Adrenal gland (tissue), 12 donors: ENCODE results near the gene SLC22A7. TPM values are rescaled to one million over a fixed set of nuclear protein-coding genes. Genes with fewer than 3 reads are reported as not detected.

ENCODE experiments used
- DNase-seq, 7 donors: peaks; one replicate each; pipeline ENCODE4 v3.0.0-alpha.2; 2019 to 2020
- H3K27ac ChIP-seq, 5 donors: fragments of 200-600 bp; sonication (generic) in 4 of 5; 1 replicate in 3 of 5; 2 replicates in 2 of 5; pipeline versions ENCODE4 v1.5.1 to v1.8.0; 2016 to 2020; ENCODE audit warnings: mild to moderate bottlenecking in 1 of 5
- H3K27me3 ChIP-seq: fragments of 200-600 bp; 2 replicates; pipeline ENCODE4 v1.8.0; 2021
- H3K36me3 ChIP-seq, 2 donors: fragments of 200-600 bp; replicated peaks in 1 of 2; 1 replicate in 1 of 2; 2 replicates in 1 of 2; pipeline versions ENCODE4 v1.5.1 to v1.8.0; 2018 to 2022
- H3K4me1 ChIP-seq, 2 donors: fragments of 200-600 bp; replicated peaks in 1 of 2; 1 replicate in 1 of 2; 2 replicates in 1 of 2; pipeline versions ENCODE4 v1.5.1 to v1.8.0; 2018 to 2021
- H3K4me3 ChIP-seq, 4 donors: fragments of 200-600 bp; sonication (generic) in 3 of 4; one replicate each; pipeline ENCODE4 v1.5.1; 2016 to 2018
- H3K9me3 ChIP-seq, 3 donors: fragments of 200-600 bp; sonication (generic) in 1 of 3; replicated peaks in 1 of 3; 1 replicate in 2 of 3; 2 replicates in 1 of 3; pipeline versions ENCODE4 v1.5.1 to v1.8.0; 2016 to 2021
- CTCF ChIP-seq, 6 experiments: fragments of 450-650 bp in 4 of 6; fragments of 200-600 bp in 2 of 6; sonication (generic) in 1 of 6; IDR thresholded peaks; 1 replicate in 5 of 6; 2 replicates in 1 of 6; pipeline versions ENCODE4 v1.5.1 to v1.8.0; 2016 to 2021; ENCODE audit warnings: antibody characterized with exemption in 6 of 6, mild to moderate bottlenecking in 2 of 6, moderate library complexity in 1 of 6
- POLR2A ChIP-seq, 2 donors: fragments of 450-650 bp; IDR thresholded peaks; one replicate each; pipeline ENCODE4 v1.6.1; 2017; ENCODE audit warnings: antibody characterized with exemption in 2 of 2, mild to moderate bottlenecking in 2 of 2, moderate library complexity in 1 of 2
- WGBS, 4 donors: extraction: QIAGEN DNeasy Blood & Tissue Kit in 2 of 4; methylation state at CpG; one replicate each; pipeline versions ENCODE4 v1.1.5 to v1.1.7; 2013 to 2017; 5-methylcytosine and 5-hydroxymethylcytosine counted together
- intact Hi-C, 2 donors: fragments of 100-400 bp; cut with DNase I; formaldehyde crosslinking; loops; one replicate each; pipeline versions ENCODE4 v1.14.1 to v1.15.0; 2022 to 2023
- polyA plus RNA-seq, 3 donors: library from polyadenylated mRNA; stranded (reverse); fragments of 200-250 nt in 2 of 3; fragments of 350-450 nt in 1 of 3; fragmentation: Illumina TruSeq in 1 of 3; extraction: RNeasy Lipid Tissue Mini Kit (QIAGEN cat#74804) in 1 of 3; gene quantifications; one replicate each; pipeline ENCODE4 v1.2.3, GENCODE V29; 2013 to 2014
- total RNA-seq, 9 donors: library from RNA; depleted of rRNA in 4 of 9; stranded (reverse); fragments of >200 nt in 4 of 9; fragments of 120-200 nt in 1 of 9; fragmentation: NEBNext Ultra II Directional in 1 of 9; extraction: Animal tissue kit (Norgen Biotek cat#: 25700) in 1 of 9; gene quantifications; one replicate each; pipeline versions ENCODE4 v1.1.0 to v1.2.4, GENCODE V29; 2013 to 2023
- donor health status: healthy with polysubstance abuse.
- donor health status: Bipolar disorder and iron deficiency.
- donor health status: DM: yes; HTN: yes; CAD: no.
- donor health status: DM: no; HTN: no; CAD: no.
- donor health status: DM: no; HTN: no; CAD: no.
- donor health status: DM: yes; HTN: yes; CAD: no.

SLC22A7 gene
- total and polyA plus RNA-seq, 12 donors, result 0.14 TPM; not detected in 11

GRCh38 chr6:43253401-43253800 lies 44.7 kb upstream of the SLC22A7 start:
- 84 to 95% (median 93%) methylated on average over 3 to 11 of the region's 11 CpGs for WGBS, 4 donors
- TF ChIP-seq POLR2A (IDR thresholded peaks at IDR 0.05) (no peak), CTCF (IDR thresholded peaks at IDR 0.05) (no peak)
- DNase-seq, result no peak
- H3K4me1 ChIP-seq, result no peaks in the 10 kb centered on the region
- no peak overlapping the region for H3K4me3 ChIP-seq
- intact Hi-C loops, result no loop called here
- no peaks in the 10 kb centered on the region for H3K36me3 ChIP-seq
- H3K9me3 ChIP-seq, result no peaks in the 10 kb centered on the region
- H3K27me3 ChIP-seq, result no peaks in the 10 kb centered on the region
- no peak overlapping the region for H3K27ac ChIP-seq

GRCh38 chr6:43254138-43254817 lies 43.8 kb upstream of the SLC22A7 start:
- WGBS, 4 donors, result 83 to 93% (median 87%) methylated on average over 9 to 15 of the region's 15 CpGs
- TF ChIP-seq POLR2A (IDR thresholded peaks at IDR 0.05) (no peak), CTCF (IDR thresholded peaks at IDR 0.05) (no peak)
- no peaks in the 10 kb centered on the region for H3K36me3 ChIP-seq
- no peaks in the 10 kb centered on the region for H3K4me1 ChIP-seq
- H3K4me3 ChIP-seq, result no peak overlapping the region
- H3K27ac ChIP-seq, result no peak overlapping the region
- DNase-seq, result peak in 2 of 7 donors; percentile 26 to 49
- no peaks in the 10 kb centered on the region for H3K27me3 ChIP-seq
- H3K9me3 ChIP-seq, result no peaks in the 10 kb centered on the region
- intact Hi-C loops, result no loop called here

- no peaks in the 10 kb centered on the region for H3K36me3 ChIP-seq
- intact Hi-C loops, result no loop called here
- WGBS, 4 donors, result 84 to 92% (median 86%) methylated on average over 11 of the region's 11 CpGs
- no peaks in the 10 kb centered on the region for H3K27me3 ChIP-seq
- no peaks in the 10 kb centered on the region for H3K4me1 ChIP-seq
- TF ChIP-seq CTCF (IDR thresholded peaks at IDR 0.05) (no peak), POLR2A (IDR thresholded peaks at IDR 0.05) (no peak)
- H3K4me3 ChIP-seq, result no peak overlapping the region
- H3K9me3 ChIP-seq, result no peaks in the 10 kb centered on the region
- no peak for DNase-seq
- H3K27ac ChIP-seq, result no peak overlapping the region
These were observed 43.2 kb upstream of the SLC22A7 start for GRCh38 chr6:43254846-43255245.

GRCh38 chr6:43255408-43256054 lies 42.5 kb upstream of the SLC22A7 start:
- 78 to 81% (median 79%) methylated on average over 8 to 11 of the region's 11 CpGs for WGBS, 4 donors
- H3K9me3 ChIP-seq, result no peaks in the 10 kb centered on the region
- no peak for DNase-seq
- H3K4me3 ChIP-seq, result no peak overlapping the region
- no peak overlapping the region for H3K27ac ChIP-seq
- H3K36me3 ChIP-seq, result no peaks in the 10 kb centered on the region
- no peaks in the 10 kb centered on the region for H3K27me3 ChIP-seq
- TF ChIP-seq CTCF (IDR thresholded peaks at IDR 0.05) (no peak), POLR2A (IDR thresholded peaks at IDR 0.05) (no peak)
- intact Hi-C loops, result no loop called here
- no peaks in the 10 kb centered on the region for H3K4me1 ChIP-seq
